Sigmoid colon (tissue), 4 donors: ENCODE measurements around the gene RELB.

Experiments used
- CTCF ChIP-seq, 4 experiments: fragments of 450-650 bp in 3 of 4; fragments of 200-600 bp in 1 of 4; IDR thresholded peaks; one replicate each; pipeline ENCODE4 v1.5.1; 2016 to 2019; ENCODE audit warnings: antibody characterized with exemption in 4 of 4, mild to moderate bottlenecking in 3 of 4, moderate library complexity in 2 of 4
- EP300 ChIP-seq, 4 donors: sonication (generic); formaldehyde crosslinking; IDR thresholded peaks; one replicate each; pipeline ENCODE4 v1.6.1; 2017; ENCODE audit warnings: antibody characterized with exemption in 4 of 4
- POLR2A ChIP-seq, 2 donors: fragments of 450-650 bp; IDR thresholded peaks; one replicate each; pipeline ENCODE4 v1.6.1; 2016; ENCODE audit warnings: antibody characterized with exemption in 2 of 2, mild to moderate bottlenecking in 2 of 2, moderate library complexity in 2 of 2

DNA sequence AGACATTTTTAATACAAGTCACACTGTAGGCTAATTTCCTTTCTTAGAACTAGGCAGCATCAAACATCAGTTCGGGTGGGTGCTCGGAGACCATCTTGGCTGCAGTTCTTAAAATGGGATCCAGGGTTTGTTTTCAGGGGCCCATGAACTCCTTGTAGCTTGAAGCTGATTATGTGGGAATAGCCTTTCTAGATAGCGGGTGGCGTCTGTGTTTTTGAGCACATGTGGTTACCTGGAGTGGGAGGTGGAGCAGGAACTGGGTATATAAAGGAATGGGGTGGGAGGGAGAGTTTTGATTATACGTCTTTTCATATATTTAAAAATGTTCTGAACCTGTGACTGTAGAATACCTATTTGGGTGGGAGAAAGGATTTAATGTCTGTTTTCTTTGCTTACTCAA is 33.1 kb upstream of the RELB start:
- no peak for TF ChIP-seq CTCF (IDR thresholded peaks at IDR 0.05)
- TF ChIP-seq POLR2A (IDR thresholded peaks at IDR 0.05) = no peak
- no peak for TF ChIP-seq EP300 (IDR thresholded peaks at IDR 0.05)
